ENCODE results near the gene MAP7.
"Not testable (repeated sequence)": the region's sequence is repeated elsewhere in the genome, so short reads cannot be mapped to it uniquely, and the experiment has no call there.

Gene MAP7

GRCh38 chr6:136437246-136437645, 113.0 kb downstream of the MAP7 start:
- DNase-seq (ENCODE audit: low spot score in 2 of 2): no peak
- Mint-ChIP-seq H3K9me3 (no peaks in the 10 kb centered on the region), H3K4me1 (no peaks in the 10 kb centered on the region), H3K27ac (ENCODE audit: low read depth) (no peak overlapping the region), H3K36me3 (ENCODE audit: insufficient read depth) (no peaks in the 10 kb centered on the region), H3K4me3 (no peak overlapping the region), H3K27me3 (peaks cover 10% of the 10 kb centered on the region)
- ATAC-seq (replicated peaks; ENCODE audit: extremely low read depth, poor library complexity, severe bottlenecking): no peak

DNA sequence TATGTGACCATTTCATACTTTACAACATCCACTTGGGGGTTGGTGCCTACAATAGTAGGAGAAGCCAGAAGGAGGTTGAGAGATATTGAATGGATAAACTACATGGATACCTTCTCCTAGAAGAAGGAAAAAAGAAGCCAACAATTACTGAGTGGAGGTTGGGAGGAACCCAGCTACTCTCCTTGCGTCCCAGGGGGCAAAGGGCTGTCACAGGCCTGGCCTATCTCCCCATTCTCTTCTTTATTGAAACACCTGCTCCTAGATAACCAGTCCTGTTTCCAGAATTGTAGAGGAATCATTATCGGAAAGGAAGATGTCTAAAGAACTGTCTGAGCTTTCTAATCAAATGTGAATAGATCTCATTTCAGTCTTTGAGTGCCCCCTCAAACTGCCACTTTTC, 115.1 kb downstream of the MAP7 start:
- no peaks in the 10 kb centered on the region for H3K9me3 Mint-ChIP-seq
- ATAC-seq (replicated peaks; ENCODE audit: extremely low read depth, poor library complexity, severe bottlenecking) (no peak), DNase-seq (ENCODE audit: low spot score in 2 of 2) (no peak)
- H3K4me3 Mint-ChIP-seq: no peak overlapping the region
- H3K4me1 Mint-ChIP-seq: no peaks in the 10 kb centered on the region
- H3K27ac Mint-ChIP-seq (ENCODE audit: low read depth): no peak overlapping the region
- H3K27me3 Mint-ChIP-seq: peaks cover 22% of the 10 kb centered on the region
- H3K36me3 Mint-ChIP-seq (ENCODE audit: insufficient read depth): no peaks in the 10 kb centered on the region

DNA sequence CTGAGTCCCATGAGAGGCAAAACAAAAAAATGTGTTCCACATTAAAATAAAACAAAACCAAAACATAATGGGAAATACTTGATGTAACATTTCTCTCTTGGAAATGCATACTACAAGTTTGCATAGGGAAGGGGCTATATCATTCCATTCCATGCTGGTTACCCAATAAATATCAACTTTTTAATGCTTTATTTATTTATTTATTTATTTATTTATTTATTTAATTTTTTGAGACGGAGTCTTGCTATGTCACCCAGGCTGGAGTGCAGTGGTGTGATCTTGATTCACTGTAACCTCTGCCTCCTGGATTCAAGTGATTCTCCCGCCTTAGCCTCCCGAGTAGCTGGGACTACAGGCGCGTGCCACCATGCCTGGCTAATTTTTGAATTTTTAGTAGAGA, 118.9 kb downstream of the MAP7 start:
- not testable (repeated sequence) for DNase-seq (ENCODE audit: low spot score in 2 of 2); ATAC-seq (replicated peaks; ENCODE audit: extremely low read depth, poor library complexity, severe bottlenecking); H3K4me3 Mint-ChIP-seq; H3K36me3 Mint-ChIP-seq (ENCODE audit: insufficient read depth); H3K9me3 Mint-ChIP-seq; H3K27ac Mint-ChIP-seq (ENCODE audit: low read depth); H3K4me1 Mint-ChIP-seq
- peaks cover 35% of the 10 kb centered on the region for H3K27me3 Mint-ChIP-seq

- no peak for DNase-seq (ENCODE audit: low spot score in 2 of 2)
- ATAC-seq (replicated peaks; ENCODE audit: extremely low read depth, poor library complexity, severe bottlenecking): no peak
- Mint-ChIP-seq H3K4me1 (no peaks in the 10 kb centered on the region), H3K4me3 (no peak overlapping the region), H3K36me3 (ENCODE audit: insufficient read depth) (no peaks in the 10 kb centered on the region), H3K9me3 (no peaks in the 10 kb centered on the region), H3K27ac (ENCODE audit: low read depth) (no peak overlapping the region), H3K27me3 (peaks cover 40% of the 10 kb centered on the region)
Measured at GRCh38 chr6:136429264-136430065, 120.8 kb downstream of the MAP7 start.

GRCh38 chr6:136427378-136427717, 122.9 kb downstream of the MAP7 start:
- no peaks in the 10 kb centered on the region for H3K9me3 Mint-ChIP-seq
- DNase-seq (ENCODE audit: low spot score in 2 of 2): no peak

DNA sequence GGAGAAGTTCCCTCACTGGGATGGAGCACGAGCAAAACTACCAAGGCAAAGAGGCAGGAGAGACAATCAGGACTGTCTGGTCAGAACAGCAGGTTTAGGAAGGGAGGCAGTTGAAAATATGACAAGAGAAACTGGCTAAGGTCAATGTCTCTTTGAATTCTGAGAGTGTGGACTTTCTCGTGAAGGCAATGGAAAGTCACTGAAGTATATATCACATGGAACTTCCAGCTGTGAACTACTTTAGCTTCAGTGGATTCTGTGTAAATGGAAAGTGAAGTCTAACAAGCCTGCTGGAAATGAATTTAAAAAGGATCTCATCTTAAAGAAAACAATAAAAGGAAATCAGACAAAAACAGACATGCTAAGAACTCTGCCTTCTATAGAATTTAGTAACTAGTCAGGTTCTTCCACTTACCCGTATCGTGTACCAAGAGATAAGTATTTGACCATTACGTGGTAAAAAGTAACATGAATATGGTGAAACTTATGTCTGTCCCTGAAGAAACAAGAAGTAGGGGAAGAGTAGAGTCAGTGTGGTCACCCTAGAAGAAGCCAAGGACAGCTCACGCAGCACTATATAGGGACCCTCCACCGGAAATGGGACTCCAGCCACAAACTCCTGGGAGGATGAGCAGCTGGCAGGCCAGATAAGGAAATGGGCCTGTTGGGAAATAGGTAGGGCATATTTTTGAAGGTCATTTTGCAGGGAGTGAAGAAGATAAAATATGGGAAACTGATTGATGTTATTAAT, 123.4 kb downstream of the MAP7 start:
- no peak for ATAC-seq (replicated peaks; ENCODE audit: extremely low read depth, poor library complexity, severe bottlenecking)
- Mint-ChIP-seq H3K9me3 (no peaks in the 10 kb centered on the region), H3K4me1 (no peaks in the 10 kb centered on the region), H3K4me3 (no peak overlapping the region), H3K27me3 (peaks cover 30% of the 10 kb centered on the region), H3K27ac (ENCODE audit: low read depth) (no peak overlapping the region), H3K36me3 (ENCODE audit: insufficient read depth) (no peaks in the 10 kb centered on the region)
- no peak for DNase-seq (ENCODE audit: low spot score in 2 of 2)

More at GRCh38 chr6:136427378-136427717, 122.9 kb downstream of the MAP7 start:
- Mint-ChIP-seq H3K27me3 (peaks cover 30% of the 10 kb centered on the region), H3K4me1 (no peaks in the 10 kb centered on the region), H3K36me3 (ENCODE audit: insufficient read depth) (no peaks in the 10 kb centered on the region), H3K27ac (ENCODE audit: low read depth) (no peak overlapping the region), H3K4me3 (no peak overlapping the region)
- no peak for ATAC-seq (replicated peaks; ENCODE audit: extremely low read depth, poor library complexity, severe bottlenecking)

DNA sequence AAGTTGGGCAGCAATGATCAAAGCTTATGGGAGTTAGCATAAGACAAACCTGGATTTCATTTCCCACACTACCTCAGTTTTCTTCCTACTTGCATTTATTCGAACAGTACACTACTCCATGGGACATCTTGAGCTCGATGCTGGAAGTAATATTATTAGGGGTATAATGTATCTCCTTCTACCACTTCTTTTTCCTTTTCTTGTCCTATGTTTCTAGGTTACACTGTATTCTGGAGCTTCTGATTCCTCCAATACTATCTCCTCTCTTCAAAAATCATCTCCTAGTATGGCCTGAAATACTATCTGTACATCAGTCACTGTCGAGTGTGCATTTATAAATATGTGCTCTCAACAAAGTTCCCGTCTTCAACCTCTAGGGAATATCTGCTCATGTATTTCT, 124.4 kb downstream of the MAP7 start:
- no peak for ATAC-seq (replicated peaks; ENCODE audit: extremely low read depth, poor library complexity, severe bottlenecking)
- no peaks in the 10 kb centered on the region for H3K36me3 Mint-ChIP-seq (ENCODE audit: insufficient read depth)
- no peaks in the 10 kb centered on the region for H3K4me1 Mint-ChIP-seq
- H3K4me3 Mint-ChIP-seq: no peak overlapping the region
- no peaks in the 10 kb centered on the region for H3K9me3 Mint-ChIP-seq
- peaks cover 23% of the 10 kb centered on the region for H3K27me3 Mint-ChIP-seq
- DNase-seq (ENCODE audit: low spot score in 2 of 2): no peak
- H3K27ac Mint-ChIP-seq (ENCODE audit: low read depth): no peak overlapping the region

DNA sequence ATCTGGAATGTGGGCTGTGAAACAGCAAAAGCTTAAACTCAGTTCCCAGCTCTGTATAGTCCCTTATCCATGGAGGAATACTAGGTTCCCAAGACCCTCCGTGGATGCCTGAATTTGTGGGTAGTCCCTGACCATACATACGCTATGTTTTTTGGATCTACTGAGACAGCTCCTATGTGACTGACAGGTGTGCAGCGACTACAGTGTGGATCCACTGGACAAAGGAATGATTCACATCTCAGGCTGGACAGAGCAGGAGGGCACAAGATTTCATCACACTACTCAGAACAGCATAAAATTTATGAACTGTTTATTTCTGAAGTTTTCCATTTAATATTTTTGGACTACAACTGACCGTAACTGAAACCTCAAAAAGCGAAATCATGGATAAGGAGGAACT, 125.3 kb downstream of the MAP7 start:
- H3K9me3 Mint-ChIP-seq: no peaks in the 10 kb centered on the region
- H3K4me3 Mint-ChIP-seq: no peak overlapping the region
- no peaks in the 10 kb centered on the region for H3K4me1 Mint-ChIP-seq
- H3K36me3 Mint-ChIP-seq (ENCODE audit: insufficient read depth): no peaks in the 10 kb centered on the region
- peaks cover 17% of the 10 kb centered on the region for H3K27me3 Mint-ChIP-seq
- ATAC-seq (replicated peaks; ENCODE audit: extremely low read depth, poor library complexity, severe bottlenecking) (no peak), DNase-seq (ENCODE audit: low spot score in 2 of 2) (no peak)
- no peak overlapping the region for H3K27ac Mint-ChIP-seq (ENCODE audit: low read depth)

DNA sequence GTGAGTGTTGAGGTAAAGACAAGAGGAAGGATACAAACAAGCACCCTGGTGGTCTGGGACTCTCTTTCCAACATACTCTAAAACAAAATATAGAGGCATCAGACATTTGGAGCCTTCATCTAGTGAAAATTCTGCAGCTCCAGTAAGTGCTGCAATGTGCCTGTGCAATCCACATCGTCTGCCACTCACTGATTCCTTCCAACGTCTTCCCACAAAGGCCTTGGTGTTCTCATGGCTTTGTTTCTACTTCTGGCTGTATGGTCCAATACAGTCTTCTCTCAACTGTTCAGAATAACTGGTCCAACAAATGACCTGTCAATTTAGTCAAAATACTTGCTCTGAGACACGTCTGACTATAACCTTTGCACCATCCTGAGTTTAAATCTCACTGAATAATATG, 125.8 kb downstream of the MAP7 start:
- Mint-ChIP-seq H3K4me3 (no peak overlapping the region), H3K4me1 (no peaks in the 10 kb centered on the region), H3K27me3 (peaks cover 17% of the 10 kb centered on the region), H3K27ac (ENCODE audit: low read depth) (no peak overlapping the region), H3K36me3 (ENCODE audit: insufficient read depth) (no peaks in the 10 kb centered on the region), H3K9me3 (no peaks in the 10 kb centered on the region)
- DNase-seq (ENCODE audit: low spot score in 2 of 2) (no peak), ATAC-seq (replicated peaks; ENCODE audit: extremely low read depth, poor library complexity, severe bottlenecking) (no peak)

DNA sequence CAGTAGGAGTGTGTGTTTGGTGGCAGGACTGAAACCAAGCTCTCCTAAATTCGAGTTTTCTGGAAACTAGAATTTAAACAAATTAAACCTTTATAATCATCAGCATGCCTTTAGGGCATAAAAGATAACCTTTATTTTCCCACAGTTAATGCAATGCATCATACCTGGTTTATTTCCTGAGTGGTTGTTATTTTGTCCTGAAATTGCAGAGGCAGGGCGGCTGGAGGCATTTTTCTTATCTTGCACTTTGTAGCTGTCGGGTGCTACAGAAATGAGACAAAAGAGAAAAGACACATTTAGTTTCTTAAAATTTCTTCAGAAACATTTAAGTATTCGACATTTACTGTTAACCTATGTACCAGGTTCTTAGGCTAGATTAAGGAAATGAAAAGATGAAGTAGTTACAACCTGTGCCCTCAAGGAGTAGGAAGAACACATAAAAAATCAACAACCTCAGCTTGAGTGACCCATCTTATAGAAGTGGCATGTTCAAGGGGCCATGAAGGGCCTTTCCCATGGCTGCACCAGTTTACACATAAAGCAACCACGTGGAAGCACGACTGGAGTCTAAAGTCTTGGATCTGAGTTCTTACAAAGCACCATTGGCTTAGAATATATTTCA, 128.6 kb downstream of the MAP7 start:
- no peak for DNase-seq (ENCODE audit: low spot score in 2 of 2)

DNA sequence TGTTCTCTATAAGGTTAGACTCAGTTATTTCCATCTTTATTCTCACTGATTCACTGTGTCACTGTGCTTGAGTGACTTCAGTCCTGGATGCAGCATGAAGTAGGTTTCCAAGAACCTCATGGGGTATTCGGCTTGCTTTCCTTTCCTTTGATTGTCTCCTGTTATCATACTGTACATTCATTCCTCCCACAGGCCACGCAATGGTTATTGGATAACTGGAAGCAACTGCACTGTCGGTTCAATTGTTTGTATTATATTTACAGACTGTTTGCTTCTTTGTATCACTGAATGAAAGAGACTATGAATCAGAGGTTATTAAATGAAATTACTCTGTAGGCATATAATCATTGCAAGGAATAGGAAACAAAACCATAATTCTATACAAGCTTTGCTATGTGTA, 129.4 kb downstream of the MAP7 start:
- no peaks in the 10 kb centered on the region for H3K36me3 Mint-ChIP-seq (ENCODE audit: insufficient read depth)
- no peaks in the 10 kb centered on the region for H3K9me3 Mint-ChIP-seq
- no peak for DNase-seq (ENCODE audit: low spot score in 2 of 2)
- H3K27me3 Mint-ChIP-seq: peaks cover under 1% of the 10 kb centered on the region
- H3K27ac Mint-ChIP-seq (ENCODE audit: low read depth): no peak overlapping the region
- no peaks in the 10 kb centered on the region for H3K4me1 Mint-ChIP-seq
- H3K4me3 Mint-ChIP-seq: no peak overlapping the region
- no peak for ATAC-seq (replicated peaks; ENCODE audit: extremely low read depth, poor library complexity, severe bottlenecking)

More for the DNA sequence above, 128.6 kb downstream of the MAP7 start:
- Mint-ChIP-seq H3K4me3 (no peak overlapping the region), H3K27ac (ENCODE audit: low read depth) (no peak overlapping the region), H3K36me3 (ENCODE audit: insufficient read depth) (no peaks in the 10 kb centered on the region), H3K27me3 (peaks cover 8% of the 10 kb centered on the region), H3K9me3 (no peaks in the 10 kb centered on the region), H3K4me1 (no peaks in the 10 kb centered on the region)
- no peak for ATAC-seq (replicated peaks; ENCODE audit: extremely low read depth, poor library complexity, severe bottlenecking)

DNA sequence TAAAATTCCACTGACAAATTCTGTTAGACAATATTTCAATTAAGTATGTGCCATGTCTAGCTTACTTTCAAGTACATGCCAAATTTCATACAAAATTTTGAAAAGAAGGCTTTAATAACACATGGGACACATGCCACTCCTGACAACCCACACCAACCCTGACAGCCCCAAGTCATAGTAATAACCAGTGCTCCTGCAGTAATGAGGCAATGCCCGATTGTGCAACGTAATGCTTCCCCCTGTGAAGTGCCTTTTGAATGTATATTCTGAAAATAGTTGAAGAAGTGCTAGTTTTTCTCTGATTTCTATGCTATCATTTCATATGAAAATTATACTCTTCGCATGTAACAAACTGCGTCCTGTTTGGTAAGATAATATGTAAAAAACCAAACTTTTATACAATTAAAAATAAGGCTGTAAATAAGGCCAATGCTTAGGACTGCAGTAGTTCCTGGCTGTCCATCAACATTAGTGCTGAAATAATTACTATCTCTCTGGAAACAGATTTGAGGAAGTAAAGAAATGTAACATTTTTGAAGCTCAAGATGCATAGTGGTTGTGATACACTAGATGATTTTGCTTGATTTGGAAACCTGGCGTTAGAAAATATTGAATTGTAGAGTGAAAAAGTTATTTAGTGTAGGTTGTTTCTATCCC, 134.7 kb downstream of the MAP7 start:
- Mint-ChIP-seq H3K36me3 (ENCODE audit: insufficient read depth) (no peaks in the 10 kb centered on the region), H3K4me1 (no peaks in the 10 kb centered on the region), H3K27me3 (peaks cover 15% of the 10 kb centered on the region), H3K9me3 (no peaks in the 10 kb centered on the region), H3K27ac (ENCODE audit: low read depth) (no peak overlapping the region), H3K4me3 (no peak overlapping the region)
- ATAC-seq (replicated peaks; ENCODE audit: extremely low read depth, poor library complexity, severe bottlenecking): no peak
- no peak for DNase-seq (ENCODE audit: low spot score in 2 of 2)
